Smooth muscle cell (in vitro differentiated cells): ENCODE data around the gene RAB3IL1. TPM values are rescaled to one million over a fixed set of nuclear protein-coding genes. Genes with fewer than 3 reads are reported as not detected.

Source experiments
- DNase-seq: peaks from one replicate; lab custom pipeline; 2025; ENCODE audit not compliant: unreplicated experiment; lab: John Stamatoyannopoulos, UW
- H2AFZ ChIP-seq: fragments of 200-600 bp; sonication (generic); 2 replicates; pipeline ENCODE4 v1.6.0; 2016; ENCODE audit warnings: antibody characterized with exemption, low read depth, mild to moderate bottlenecking
- H3F3A ChIP-seq: fragments of 200-600 bp; sonication (generic); 2 replicates; pipeline ENCODE4 v1.6.0; 2017; ENCODE audit warnings: antibody characterized with exemption, low read depth
- H3K27ac ChIP-seq: fragments of 200-600 bp; sonication (generic); 2 replicates; pipeline ENCODE4 v1.5.1; 2016; ENCODE audit warnings: low read depth, mild to moderate bottlenecking
- H3K27me3 ChIP-seq: fragments of 200-600 bp; sonication (generic); 2 replicates; pipeline ENCODE4 v1.6.1; 2016; ENCODE audit warnings: low read depth, mild to moderate bottlenecking
- H3K36me3 ChIP-seq: fragments of 200-600 bp; sonication (generic); 2 replicates; pipeline ENCODE4 v1.5.1; 2016; ENCODE audit warnings: low read depth
- H3K4me1 ChIP-seq: fragments of 200-600 bp; sonication (generic); 2 replicates; pipeline ENCODE4 v1.5.1; 2016; ENCODE audit warnings: low read depth
- H3K4me2 ChIP-seq: fragments of 200-600 bp; sonication (generic); 2 replicates; pipeline ENCODE4 v1.6.0; 2016; ENCODE audit warnings: mild to moderate bottlenecking
- H3K4me3 ChIP-seq: fragments of 200-600 bp; sonication (generic); 2 replicates; pipeline ENCODE4 v1.5.1; 2016; ENCODE audit warnings: mild to moderate bottlenecking
- H3K79me2 ChIP-seq: fragments of 200-600 bp; sonication (generic); 2 replicates; pipeline ENCODE4 v1.6.0; 2016; ENCODE audit warnings: low read depth, mild to moderate bottlenecking
- H3K9ac ChIP-seq: fragments of 200-600 bp; sonication (generic); 2 replicates; pipeline ENCODE4 v1.6.0; 2016; ENCODE audit warnings: low read depth
- H3K9me3 ChIP-seq: fragments of 200-600 bp; sonication (generic); replicated peaks from 2 replicates; pipeline ENCODE4 v1.5.1; 2016; ENCODE audit warnings: low read depth
- H4K20me1 ChIP-seq: fragments of 200-600 bp; sonication (generic); 2 replicates; pipeline ENCODE4 v1.6.0; 2016; ENCODE audit warnings: low read depth
- WGBS: methylation state at CpG from one replicate; pipeline ENCODE4 v1.1.7; 2016; ENCODE audit warnings: low lambda C conversion rate; 5-methylcytosine and 5-hydroxymethylcytosine counted together
- polyA plus RNA-seq: library from polyadenylated mRNA; unstranded; fragments of >200 nt; fragmentation: Nextera tagmentation; extraction: Ambion mirVana; gene quantifications from 2 replicates; pipeline ENCODE4 v1.2.1, GENCODE V29; 2016
- total RNA-seq: library from RNA; depleted of rRNA; stranded (reverse); fragments of >200 nt; gene quantifications from 2 replicates; pipeline ENCODE4 v1.2.3, GENCODE V29; 2014
- TF ChIP-seq, protein P1 (sequence below): fragments of 200-600 bp; sonication (generic); IDR thresholded peaks from 2 replicates; pipeline ENCODE4 v1.5.1; 2017; ENCODE audit warnings: borderline replicate concordance, mild to moderate bottlenecking, antibody characterized with exemption; ENCODE audit not compliant: insufficient read depth, poor library complexity, severe bottlenecking

RAB3IL1 gene
- total and polyA plus RNA-seq, 2 experiments from 2014 or later: 4.9 to 11.6 TPM

- WGBS: 85% methylated on average over 12 of the region's 12 CpGs
- Histone ChIP-seq H3K36me3 (no peaks in the 10 kb centered on the region), H3K9me3 (no peaks in the 10 kb centered on the region), H2AFZ (no peak overlapping the region), H3K27ac (peak overlapping the region; percentile 37), H3F3A (peaks cover 25% of the 10 kb centered on the region), H3K4me3 (no peak overlapping the region), H3K4me1 (peaks cover 8% of the 10 kb centered on the region), H4K20me1 (peaks cover 59% of the 10 kb centered on the region), H3K4me2 (no peak overlapping the region), H3K79me2 (peaks cover 24% of the 10 kb centered on the region), H3K9ac (no peak overlapping the region), H3K27me3 (no peaks in the 10 kb centered on the region)
- no peak for DNase-seq
- TF ChIP-seq, protein P1, sequence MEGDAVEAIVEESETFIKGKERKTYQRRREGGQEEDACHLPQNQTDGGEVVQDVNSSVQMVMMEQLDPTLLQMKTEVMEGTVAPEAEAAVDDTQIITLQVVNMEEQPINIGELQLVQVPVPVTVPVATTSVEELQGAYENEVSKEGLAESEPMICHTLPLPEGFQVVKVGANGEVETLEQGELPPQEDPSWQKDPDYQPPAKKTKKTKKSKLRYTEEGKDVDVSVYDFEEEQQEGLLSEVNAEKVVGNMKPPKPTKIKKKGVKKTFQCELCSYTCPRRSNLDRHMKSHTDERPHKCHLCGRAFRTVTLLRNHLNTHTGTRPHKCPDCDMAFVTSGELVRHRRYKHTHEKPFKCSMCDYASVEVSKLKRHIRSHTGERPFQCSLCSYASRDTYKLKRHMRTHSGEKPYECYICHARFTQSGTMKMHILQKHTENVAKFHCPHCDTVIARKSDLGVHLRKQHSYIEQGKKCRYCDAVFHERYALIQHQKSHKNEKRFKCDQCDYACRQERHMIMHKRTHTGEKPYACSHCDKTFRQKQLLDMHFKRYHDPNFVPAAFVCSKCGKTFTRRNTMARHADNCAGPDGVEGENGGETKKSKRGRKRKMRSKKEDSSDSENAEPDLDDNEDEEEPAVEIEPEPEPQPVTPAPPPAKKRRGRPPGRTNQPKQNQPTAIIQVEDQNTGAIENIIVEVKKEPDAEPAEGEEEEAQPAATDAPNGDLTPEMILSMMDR: no peak
These were observed 45.0 kb upstream of the RAB3IL1 start for GRCh38 chr11:61962213-61963015.

- Histone ChIP-seq H3K79me2 (peaks cover 18% of the 10 kb centered on the region), H3K27ac (no peak overlapping the region), H3K36me3 (no peaks in the 10 kb centered on the region), H3K9ac (no peak overlapping the region), H2AFZ (no peak overlapping the region), H3K4me3 (no peak overlapping the region), H3F3A (peaks cover 25% of the 10 kb centered on the region), H3K27me3 (no peaks in the 10 kb centered on the region), H4K20me1 (peaks cover 53% of the 10 kb centered on the region), H3K4me2 (no peak overlapping the region), H3K9me3 (no peaks in the 10 kb centered on the region), H3K4me1 (peaks cover 8% of the 10 kb centered on the region)
- TF ChIP-seq, protein P1: no peak
- 94% methylated on average over 8 of the region's 8 CpGs for WGBS
- DNase-seq: no peak
These were observed 44.3 kb upstream of the RAB3IL1 start for GRCh38 chr11:61961570-61962212.

DNA sequence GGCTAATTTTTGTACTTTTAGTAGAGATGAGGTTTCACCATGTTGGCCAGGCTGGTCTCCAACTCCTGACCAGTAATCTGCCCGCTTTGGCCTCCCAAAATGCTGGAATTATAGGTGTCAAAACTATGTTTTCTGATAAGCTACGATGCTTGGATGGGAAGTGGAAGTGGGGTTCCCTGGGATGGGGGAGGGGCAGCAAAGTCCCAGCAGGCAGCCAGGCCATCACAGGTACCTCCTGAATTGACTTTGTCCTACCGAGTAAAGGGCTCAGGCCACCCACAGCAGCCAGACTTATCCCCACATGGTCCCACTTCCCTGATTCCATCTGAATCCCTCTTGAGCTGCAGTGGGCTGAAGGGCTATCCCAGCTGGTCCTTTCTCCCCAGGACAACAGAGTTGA is 43.2 kb upstream of the RAB3IL1 start:
- Histone ChIP-seq H3F3A (peaks cover 28% of the 10 kb centered on the region), H3K9ac (no peak overlapping the region), H2AFZ (no peak overlapping the region), H3K4me2 (no peak overlapping the region), H3K36me3 (no peaks in the 10 kb centered on the region), H3K4me1 (peaks cover 8% of the 10 kb centered on the region), H3K4me3 (no peak overlapping the region), H3K9me3 (no peaks in the 10 kb centered on the region), H3K79me2 (peaks cover 7% of the 10 kb centered on the region), H4K20me1 (peaks cover 41% of the 10 kb centered on the region), H3K27me3 (no peaks in the 10 kb centered on the region), H3K27ac (no peak overlapping the region)
- DNase-seq: no peak
- TF ChIP-seq, protein P1: no peak
- WGBS: 89% methylated on average over 3 of the region's 3 CpGs
